Esophagus muscularis mucosa (tissue), 4 donors: ENCODE results near the gene SH2D6.

Source experiments
- CTCF ChIP-seq, 3 experiments: fragments of 200-600 bp in 2 of 3; fragments of 450-650 bp in 1 of 3; sonication (generic) in 2 of 3; IDR thresholded peaks; one replicate each; pipeline ENCODE4 v1.5.1; 2017 to 2019; ENCODE audit warnings: antibody characterized with exemption in 3 of 3, mild to moderate bottlenecking in 2 of 3, moderate library complexity in 1 of 3
- EP300 ChIP-seq: sonication (generic); formaldehyde crosslinking; IDR thresholded peaks from one replicate; pipeline ENCODE4 v1.6.1; 2017; ENCODE audit warnings: antibody characterized with exemption
- POLR2A ChIP-seq: fragments of 450-650 bp; IDR thresholded peaks from one replicate; pipeline ENCODE4 v1.6.1; 2017; ENCODE audit warnings: antibody characterized with exemption, moderate library complexity, mild to moderate bottlenecking, low read depth
- POLR2AphosphoS5 ChIP-seq, 2 donors: sonication (generic); formaldehyde crosslinking; IDR thresholded peaks; one replicate each; pipeline ENCODE4 v1.6.1; 2017; ENCODE audit warnings: antibody characterized with exemption in 2 of 2

- TF ChIP-seq POLR2AphosphoS5 (IDR thresholded peaks at IDR 0.05): no peak
- no peak for TF ChIP-seq POLR2A
- TF ChIP-seq CTCF (IDR thresholded peaks at IDR 0.05): no peak
- TF ChIP-seq EP300: no peak
Measured at GRCh38 chr2:85435981-85436835, 17.7 kb downstream of the SH2D6 start.
